Left forelimb (tissue), 1 donor: ENCODE results near the gene TSPAN14.

Source experiments
- DNase-seq: peaks from one replicate; pipeline ENCODE4 v3.0.0-alpha.2; 2018; ENCODE audit warnings: low spot score

TSPAN14 gene

GRCh38 chr10:80454513-80455460 lies 677 bp downstream of the TSPAN14 start:
- DNase-seq = no peak

GRCh38 chr10:80455461-80456349 lies 1.6 kb downstream of the TSPAN14 start:
- no peak for DNase-seq

GRCh38 chr10:80457554-80458262 lies 3.6 kb downstream of the TSPAN14 start:
- DNase-seq = no peak

GRCh38 chr10:80458263-80458625 lies 4.1 kb downstream of the TSPAN14 start:
- DNase-seq = no peak

- DNase-seq = no peak
Observed at GRCh38 chr10:80458638-80459037, 4.5 kb downstream of the TSPAN14 start.

- no peak for DNase-seq
Observed at GRCh38 chr10:80459047-80459865, 5.1 kb downstream of the TSPAN14 start.

- no peak for DNase-seq
Observed at GRCh38 chr10:80460399-80461207, 6.5 kb downstream of the TSPAN14 start.

- DNase-seq = no peak
Observed at GRCh38 chr10:80461208-80462183, 7.4 kb downstream of the TSPAN14 start.

GRCh38 chr10:80462299-80462980 lies 8.3 kb downstream of the TSPAN14 start:
- DNase-seq = no peak

- DNase-seq = no peak
Observed at GRCh38 chr10:80462981-80463741, 9.1 kb downstream of the TSPAN14 start.

- DNase-seq = no peak
Observed at GRCh38 chr10:80463868-80464267, 9.8 kb downstream of the TSPAN14 start.

- no peak for DNase-seq
Observed at GRCh38 chr10:80464557-80465450, 10.7 kb downstream of the TSPAN14 start.

GRCh38 chr10:80465451-80465835 lies 11.3 kb downstream of the TSPAN14 start:
- no peak for DNase-seq

GRCh38 chr10:80465839-80466590 lies 11.9 kb downstream of the TSPAN14 start:
- DNase-seq = no peak

- no peak for DNase-seq
Observed at GRCh38 chr10:80466724-80467326, 12.7 kb downstream of the TSPAN14 start.

GRCh38 chr10:80468002-80468401 lies 13.9 kb downstream of the TSPAN14 start:
- no peak for DNase-seq
